ENCODE measurements around the gene CNMD. TPM values are rescaled to one million over a fixed set of nuclear protein-coding genes. Genes with fewer than 3 reads are reported as not detected.
A peak's percentile ranks its signal among the peaks of the same experiment; 100 is the strongest.

The CNMD gene
- total RNA-seq, 1 donor from 2014 or later, result 2.8 TPM

GRCh38 chr13:52744842-52745375, 5.3 kb upstream of the CNMD start:
- H3K27ac Mint-ChIP-seq (ENCODE audit: unreplicated experiment), result no peak overlapping the region
- no peak for TF ChIP-seq CTCF (conservative IDR thresholded peaks at IDR 0.05)
- peaks cover 12% of the 10 kb centered on the region for H3K4me1 Mint-ChIP-seq
- DNase-seq (ENCODE audit: low read depth, low spot score), result no peak
- no peaks in the 10 kb centered on the region for H3K36me3 Mint-ChIP-seq (ENCODE audit: low read depth)
- H3K4me3 Mint-ChIP-seq, result no peak overlapping the region
- H3K9me3 Mint-ChIP-seq, result no peaks in the 10 kb centered on the region
- peaks cover 17% of the 10 kb centered on the region for H3K27me3 Mint-ChIP-seq (ENCODE audit: low read depth)

DNA sequence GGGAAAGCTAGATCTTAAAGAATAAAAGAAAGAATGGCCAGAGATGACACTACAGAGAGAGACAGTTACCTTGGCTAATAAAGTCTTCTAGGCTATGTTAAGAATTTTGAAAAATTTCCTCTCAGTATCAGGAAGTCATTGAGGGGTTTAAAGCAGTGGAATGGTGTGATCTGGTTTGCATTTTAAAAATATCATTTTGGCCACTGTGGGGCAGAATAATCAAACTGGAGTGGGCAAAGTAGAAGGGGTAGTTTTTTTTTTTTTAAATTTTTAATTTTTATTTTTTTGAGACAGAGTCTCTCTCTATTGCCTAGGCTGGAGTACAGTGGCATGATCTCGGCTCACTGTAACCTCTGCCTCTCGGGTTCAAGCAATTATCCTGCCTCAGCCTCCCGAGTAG, 4.4 kb upstream of the CNMD start:
- Mint-ChIP-seq H3K9me3 (no peaks in the 10 kb centered on the region), H3K27ac (ENCODE audit: unreplicated experiment) (no peak overlapping the region), H3K4me1 (peaks cover 14% of the 10 kb centered on the region), H3K4me3 (no peak overlapping the region), H3K27me3 (ENCODE audit: low read depth) (peaks cover 24% of the 10 kb centered on the region), H3K36me3 (ENCODE audit: low read depth) (no peaks in the 10 kb centered on the region)
- no peak for DNase-seq (ENCODE audit: low read depth, low spot score)
- peak; percentile 31 for TF ChIP-seq CTCF (conservative IDR thresholded peaks at IDR 0.05)

DNA sequence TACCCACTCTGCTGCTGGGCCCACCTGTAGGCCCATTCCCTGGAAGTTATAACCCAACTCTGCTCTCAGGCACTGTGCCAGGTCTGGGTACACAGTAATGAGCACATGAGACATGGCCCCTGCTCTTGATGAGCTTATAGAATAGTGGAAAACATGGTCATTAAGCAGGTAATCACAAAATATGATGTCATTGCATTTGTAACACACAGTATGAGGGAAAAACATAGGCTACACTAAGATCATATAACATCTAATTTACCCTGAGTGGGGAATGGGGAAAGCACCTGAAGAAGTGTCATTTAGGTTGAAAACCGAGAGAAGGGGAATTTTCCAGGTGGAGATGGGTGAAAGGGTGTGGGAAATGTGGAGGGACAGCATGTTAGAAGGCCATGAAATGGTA, 3.9 kb upstream of the CNMD start:
- no peak for DNase-seq (ENCODE audit: low read depth, low spot score)
- H3K9me3 Mint-ChIP-seq, result no peaks in the 10 kb centered on the region
- H3K27ac Mint-ChIP-seq (ENCODE audit: unreplicated experiment), result no peak overlapping the region
- H3K36me3 Mint-ChIP-seq (ENCODE audit: low read depth), result no peaks in the 10 kb centered on the region
- peaks cover 16% of the 10 kb centered on the region for H3K4me1 Mint-ChIP-seq
- no peak for TF ChIP-seq CTCF (conservative IDR thresholded peaks at IDR 0.05)
- no peak overlapping the region for H3K4me3 Mint-ChIP-seq
- peaks cover 25% of the 10 kb centered on the region for H3K27me3 Mint-ChIP-seq (ENCODE audit: low read depth)

DNA sequence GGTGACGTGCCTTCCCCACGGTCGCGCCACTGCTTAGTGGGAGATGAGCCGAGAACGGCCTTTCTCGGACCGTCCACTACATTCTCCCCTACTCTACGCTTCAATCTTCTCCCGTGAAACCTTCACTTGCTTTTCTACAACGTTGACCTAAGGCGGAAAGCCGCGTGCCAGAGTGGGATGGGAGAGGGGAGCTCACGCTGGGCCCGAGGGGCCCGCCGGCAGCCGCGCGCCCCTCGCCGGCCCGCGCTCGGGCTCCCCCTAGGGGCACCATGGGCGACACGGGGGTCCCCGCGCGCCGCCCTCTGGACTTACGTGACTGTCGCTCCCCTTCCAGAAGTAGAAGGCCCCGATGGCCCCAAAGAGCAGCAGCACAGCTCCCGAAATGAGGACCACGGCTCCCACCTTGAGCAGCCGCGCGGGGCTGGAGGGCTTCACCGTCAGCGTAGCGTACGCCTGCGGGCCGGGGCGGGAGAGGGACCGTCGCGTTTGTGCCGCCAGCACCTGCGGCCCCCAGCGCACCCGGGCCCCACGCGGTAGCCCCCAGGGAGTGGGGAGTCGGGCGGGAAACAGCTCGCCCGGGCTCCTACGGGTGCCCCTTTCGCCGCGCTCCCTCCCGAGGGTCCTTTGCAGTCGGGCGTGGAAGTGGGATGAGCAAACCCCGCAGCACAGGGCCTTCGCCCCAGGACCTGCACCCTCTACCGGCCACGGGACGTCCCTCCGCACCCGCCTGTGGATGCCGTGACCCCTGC, 727 bp downstream of the CNMD start:
- Mint-ChIP-seq H3K4me1 (peaks cover 31% of the 10 kb centered on the region), H3K36me3 (ENCODE audit: low read depth) (no peaks in the 10 kb centered on the region), H3K27me3 (ENCODE audit: low read depth) (peaks cover 30% of the 10 kb centered on the region), H3K4me3 (peak overlapping the region; percentile 63), H3K9me3 (no peaks in the 10 kb centered on the region), H3K27ac (ENCODE audit: unreplicated experiment) (no peak overlapping the region)
- DNase-seq (ENCODE audit: low read depth, low spot score), result peak; percentile 57
- peak; percentile 73 for TF ChIP-seq CTCF (conservative IDR thresholded peaks at IDR 0.05)

DNA sequence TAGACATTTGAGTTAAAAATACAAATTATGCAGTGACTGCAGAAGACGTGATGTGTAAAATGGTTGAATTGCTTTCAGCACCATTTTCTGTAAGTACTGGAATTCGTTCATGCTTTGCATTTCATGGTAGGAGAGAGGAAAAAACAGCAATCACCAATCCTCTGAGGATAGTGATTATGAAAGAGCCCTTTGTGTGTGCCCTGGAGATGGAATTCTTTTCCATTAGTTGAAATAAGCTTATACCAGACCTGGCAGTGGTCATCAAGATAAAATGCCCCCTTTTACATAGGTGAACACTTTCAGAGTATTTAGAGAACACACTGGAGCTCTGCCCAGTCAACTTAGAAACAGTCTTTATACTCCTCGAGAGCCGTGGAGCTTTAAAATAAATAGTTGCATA, 1.7 kb downstream of the CNMD start:
- peaks cover 31% of the 10 kb centered on the region for H3K4me1 Mint-ChIP-seq
- no peak for DNase-seq (ENCODE audit: low read depth, low spot score)
- no peaks in the 10 kb centered on the region for H3K36me3 Mint-ChIP-seq (ENCODE audit: low read depth)
- peaks cover 30% of the 10 kb centered on the region for H3K27me3 Mint-ChIP-seq (ENCODE audit: low read depth)
- H3K4me3 Mint-ChIP-seq, result peak overlapping the region; percentile 63
- peak overlapping the region; percentile 6 for H3K27ac Mint-ChIP-seq (ENCODE audit: unreplicated experiment)
- no peak for TF ChIP-seq CTCF (conservative IDR thresholded peaks at IDR 0.05)
- no peaks in the 10 kb centered on the region for H3K9me3 Mint-ChIP-seq
